Common myeloid progenitor, CD34-positive (primary cell): Measurements from ENCODE around the gene BDP1.
"Not testable (repeated sequence)": the region's sequence is repeated elsewhere in the genome, so short reads cannot be mapped to it uniquely, and the experiment has no call there.

ENCODE experiments used
- CTCF ChIA-PET: fragments of 350-600 bp; sonication (Branson Sonifier 250); formaldehyde crosslinking; loops from one replicate; lab custom pipeline; 2021; ENCODE audit warnings: antibody characterized with exemption; lab: Charles Lee
- POLR2A ChIA-PET: fragments of 350-600 bp; sonication (Branson Sonifier 250); formaldehyde crosslinking; loops from one replicate; lab custom pipeline; 2021; ENCODE audit warnings: antibody characterized with exemption; lab: Charles Lee
- DNase-seq, 3 donors: peaks; one replicate each; pipeline versions ENCODE4 v3.0.0 to v3.0.0-alpha.2; 2013
- H3K27ac ChIP-seq, 2 experiments: 1 replicate in 1 of 2; 2 replicates in 1 of 2; pipeline ENCODE4 v1.7.0; 2013; ENCODE audit warnings: inconsistent platforms in 2 of 2, low read length in 2 of 2, mild to moderate bottlenecking in 2 of 2, low read depth in 1 of 2, moderate library complexity in 1 of 2; ENCODE audit not compliant: severe bottlenecking in 2 of 2, insufficient read depth in 1 of 2, poor library complexity in 1 of 2
- H3K27me3 ChIP-seq, 5 experiments: replicated peaks in 2 of 5; 1 replicate in 3 of 5; 2 replicates in 2 of 5; pipeline versions ENCODE4 v1.6.1 to v1.7.0; 2013; ENCODE audit warnings: low read length in 4 of 5, mild to moderate bottlenecking in 2 of 5, moderate library complexity in 2 of 5, inconsistent platforms in 1 of 5; ENCODE audit not compliant: insufficient read depth in 5 of 5, control insufficient read depth in 4 of 5
- H3K36me3 ChIP-seq, 4 experiments: 1 replicate in 2 of 4; 2 replicates in 2 of 4; pipeline versions ENCODE4 v1.6.1 to v1.7.0; 2013; ENCODE audit warnings: low read length in 3 of 4, control low read depth in 1 of 4, mild to moderate bottlenecking in 1 of 4; ENCODE audit not compliant: control insufficient read depth in 4 of 4, insufficient read depth in 4 of 4
- H3K4me1 ChIP-seq, 4 experiments: 1 replicate in 3 of 4; 2 replicates in 1 of 4; pipeline versions ENCODE4 v1.6.1 to v1.7.1; 2013; ENCODE audit warnings: low read length in 3 of 4, mild to moderate bottlenecking in 3 of 4, control low read depth in 1 of 4, inconsistent platforms in 1 of 4, moderate library complexity in 1 of 4; ENCODE audit not compliant: control insufficient read depth in 4 of 4, insufficient read depth in 4 of 4; ENCODE audit errors: control extremely low read depth in 1 of 4
- H3K4me3 ChIP-seq, 7 experiments: 1 replicate in 4 of 7; 2 replicates in 3 of 7; pipeline versions ENCODE4 v1.5.1 to v1.7.0; 2013; ENCODE audit warnings: mild to moderate bottlenecking in 7 of 7, low read length in 6 of 7, moderate library complexity in 6 of 7, inconsistent platforms in 2 of 7, low read depth in 2 of 7, control low read depth in 1 of 7; ENCODE audit not compliant: insufficient read depth in 4 of 7, control insufficient read depth in 1 of 7; ENCODE audit errors: extremely low read depth in 1 of 7
- H3K9me3 ChIP-seq, 5 experiments: 1 replicate in 4 of 5; 2 replicates in 1 of 5; pipeline versions ENCODE4 v1.6.1 to v1.7.1; 2013; ENCODE audit warnings: low read length in 4 of 5, mild to moderate bottlenecking in 2 of 5, inconsistent platforms in 1 of 5, low read depth in 1 of 5, moderate library complexity in 1 of 5; ENCODE audit not compliant: control insufficient read depth in 4 of 5, insufficient read depth in 2 of 5; ENCODE audit errors: control extremely low read depth in 1 of 5
- WGBS: methylation state at CpG from one replicate; pipeline ENCODE4 v1.1.5; 2013; ENCODE audit not compliant: insufficient coverage; 5-methylcytosine and 5-hydroxymethylcytosine counted together

BDP1 gene

GRCh38 chr5:71494202-71494601, 38.8 kb downstream of the BDP1 start:
- H3K4me3 ChIP-seq, H3K27ac ChIP-seq, H3K9me3 ChIP-seq, DNase-seq, H3K4me1 ChIP-seq, H3K27me3 ChIP-seq: not testable (repeated sequence)
- CTCF ChIA-PET, result interaction anchor here (0.9 kb wide), 1 partner anchor 19 kb away, joined by 3 read pairs; no protein-coding TSS in a partner anchor
- peaks cover 30 to 75% (median 52%) of the 10 kb centered on the region in 4 experiments for H3K36me3 ChIP-seq
- POLR2A ChIA-PET, result interaction anchor here (0.6 kb wide), 1 partner anchor 203 kb away, joined by 4 read pairs; no protein-coding TSS in a partner anchor
- WGBS, result 100% methylated on average over 2 of the region's 4 CpGs

DNA sequence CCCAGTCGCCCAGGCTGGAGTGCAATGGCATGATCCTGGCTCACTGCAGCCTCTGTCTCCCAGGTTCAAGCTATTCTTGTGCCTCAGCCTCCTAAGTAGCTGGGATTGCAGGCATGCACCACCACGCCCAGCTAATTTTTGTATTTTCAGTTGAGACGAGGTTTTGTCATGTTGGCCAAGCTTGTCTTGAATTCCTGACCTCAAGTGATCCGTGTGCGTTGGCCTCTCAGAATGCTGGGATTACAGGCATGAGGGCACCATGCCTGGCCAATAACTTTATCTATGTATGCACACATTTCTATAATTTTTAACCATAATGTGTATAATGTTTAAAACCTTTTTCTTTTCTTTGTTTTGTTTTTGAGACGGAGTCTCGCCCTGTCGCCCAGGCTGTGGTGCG, 43.3 kb downstream of the BDP1 start:
- H3K27ac ChIP-seq, DNase-seq, H3K9me3 ChIP-seq, POLR2A ChIA-PET, CTCF ChIA-PET, H3K4me1 ChIP-seq, H3K27me3 ChIP-seq, H3K4me3 ChIP-seq: not testable (repeated sequence)
- peaks cover 10 to 66% (median 41%) of the 10 kb centered on the region in 4 experiments for H3K36me3 ChIP-seq
- WGBS, result 98% methylated on average over 9 of the region's 9 CpGs

DNA sequence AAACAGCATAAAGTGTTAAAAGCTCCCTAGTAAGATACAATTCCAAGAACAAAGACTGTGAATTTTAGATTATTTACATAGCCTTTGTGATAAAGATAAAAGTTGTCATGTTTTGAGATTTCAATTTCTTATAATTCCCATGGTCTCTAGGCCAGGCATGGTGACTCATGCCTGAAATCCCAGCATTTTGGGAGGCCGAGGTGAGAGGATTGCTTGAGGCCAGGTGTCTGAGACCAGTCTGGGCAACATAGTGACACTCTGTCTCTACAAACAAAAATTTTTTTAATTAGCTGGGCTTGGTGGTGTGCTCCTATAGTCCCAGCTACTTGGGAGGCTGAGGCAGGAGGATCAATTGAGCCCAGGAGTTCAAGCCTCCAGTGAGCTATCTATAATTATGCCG, 48.1 kb downstream of the BDP1 start:
- WGBS, result 100% methylated on average over 2 of the region's 2 CpGs
- Histone ChIP-seq H3K4me3 (no peak overlapping the region), H3K36me3 (peaks cover 22 to 77% (median 38%) of the 10 kb centered on the region in 4 experiments), H3K27ac (no peak overlapping the region), H3K4me1 (no peaks in the 10 kb centered on the region), H3K27me3 (no peaks in the 10 kb centered on the region), H3K9me3 (no peaks in the 10 kb centered on the region)
- DNase-seq, result no peak
- ChIA-PET CTCF (no interaction called here), POLR2A (no interaction called here)

DNA sequence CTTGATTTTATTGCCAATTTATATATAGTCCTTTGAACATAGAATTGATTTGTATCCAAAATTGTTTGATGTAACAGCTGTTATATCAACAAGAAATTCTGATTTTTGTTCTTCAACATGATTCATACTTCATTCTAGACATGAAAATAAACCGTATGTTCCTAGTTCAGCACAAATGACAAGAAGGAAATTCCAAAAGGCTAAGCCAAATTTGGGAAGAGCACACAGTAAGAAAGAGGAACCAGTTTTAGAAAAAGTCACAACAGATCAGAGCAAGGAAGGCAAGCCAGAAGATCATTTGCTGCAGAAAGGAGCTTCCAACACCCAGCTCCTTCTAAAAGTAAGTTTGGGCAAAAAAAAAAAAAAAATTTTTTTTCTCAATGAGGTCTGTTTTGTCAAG, 66.7 kb downstream of the BDP1 start:
- Histone ChIP-seq H3K9me3 (no peaks in the 10 kb centered on the region), H3K27ac (no peak overlapping the region), H3K4me1 (no peaks in the 10 kb centered on the region), H3K4me3 (no peak overlapping the region), H3K27me3 (no peaks in the 10 kb centered on the region), H3K36me3 (peaks cover 23 to 65% (median 45%) of the 10 kb centered on the region in 4 experiments)
- WGBS, result no CpG with 5 or more reads among the region's 1 CpG
- CTCF ChIA-PET, result interaction anchor here (0.6 to 2.4 kb wide), 2 partner anchors 46 to 65 kb away, joined by 4 to 7 read pairs; partner anchors contain the start of gene MCCC2
- POLR2A ChIA-PET, result no interaction called here
- no peak for DNase-seq

- H3K4me1 ChIP-seq, H3K9me3 ChIP-seq, H3K4me3 ChIP-seq, H3K27ac ChIP-seq, H3K27me3 ChIP-seq, DNase-seq, POLR2A ChIA-PET: not testable (repeated sequence)
- WGBS, result 95% methylated on average over 12 of the region's 26 CpGs
- CTCF ChIA-PET, result interaction anchor here (0.6 kb wide), 1 partner anchor 64 kb away, joined by 3 read pairs; no protein-coding TSS in a partner anchor
- H3K36me3 ChIP-seq, result peaks cover 23 to 43% (median 30%) of the 10 kb centered on the region in 4 experiments
These were observed 70.2 kb downstream of the BDP1 start for GRCh38 chr5:71525611-71526010.

DNA sequence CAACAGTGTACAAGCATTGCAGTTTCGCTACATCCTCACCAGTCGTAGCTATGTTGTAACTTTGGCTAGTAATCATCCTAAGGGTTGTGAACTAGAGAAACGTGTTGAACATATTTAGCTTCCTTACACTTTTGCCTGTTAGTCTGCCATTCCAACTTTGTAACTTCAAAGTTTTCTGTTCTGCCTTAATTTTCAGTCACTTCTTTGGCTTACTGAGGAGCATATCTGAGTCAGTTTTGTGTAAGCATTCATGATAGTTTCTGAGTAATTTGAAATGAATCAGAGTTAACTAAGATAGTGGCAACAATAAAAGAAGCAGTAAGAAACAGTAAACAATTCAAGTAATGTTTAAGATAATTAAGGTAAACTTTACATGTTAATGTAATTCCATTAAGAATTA, 72.8 kb downstream of the BDP1 start:
- DNase-seq, result no peak
- POLR2A ChIA-PET, result no interaction called here
- Histone ChIP-seq H3K4me3 (no peak overlapping the region), H3K36me3 (peaks cover 14 to 33% (median 25%) of the 10 kb centered on the region in 4 experiments), H3K9me3 (no peaks in the 10 kb centered on the region), H3K4me1 (peaks cover 0 to 3% (median 0%) of the 10 kb centered on the region in 4 experiments), H3K27ac (no peak overlapping the region), H3K27me3 (no peaks in the 10 kb centered on the region)
- 100% methylated on average over 3 of the region's 3 CpGs for WGBS
- CTCF ChIA-PET, result no interaction called here

- no peak overlapping the region for H3K4me3 ChIP-seq
- no peaks in the 10 kb centered on the region for H3K9me3 ChIP-seq
- CTCF ChIA-PET, result no interaction called here
- peaks cover 11 to 32% (median 19%) of the 10 kb centered on the region in 4 experiments for H3K36me3 ChIP-seq
- WGBS, result 44% methylated on average over 1 of the region's 1 CpG
- POLR2A ChIA-PET, result no interaction called here
- H3K27ac ChIP-seq, result no peak overlapping the region
- H3K27me3 ChIP-seq, result no peaks in the 10 kb centered on the region
- H3K4me1 ChIP-seq, result peaks cover 0 to 3% (median 0%) of the 10 kb centered on the region in 4 experiments
- peak in 2 of 3 donors; percentile 17 to 31 for DNase-seq
These were observed 74.2 kb downstream of the BDP1 start for GRCh38 chr5:71529682-71530081.
